Measurements from ENCODE around the gene TMEM9B.
A peak's percentile ranks its signal among the peaks of the same experiment; 100 is the strongest.

Gene TMEM9B

GRCh38 chr11:8930456-8931175 lies 33.6 kb downstream of the TMEM9B start:
- no peak for DNase-seq

- DNase-seq = no peak
These were observed 35.1 kb downstream of the TMEM9B start for GRCh38 chr11:8928981-8929615.

GRCh38 chr11:8928205-8928604 lies 36.0 kb downstream of the TMEM9B start:
- DNase-seq = no peak

- DNase-seq = no peak
These were observed 37.0 kb downstream of the TMEM9B start for GRCh38 chr11:8927233-8927632.

- DNase-seq = no peak
These were observed 38.0 kb downstream of the TMEM9B start for GRCh38 chr11:8926236-8926635.

- DNase-seq = no peak
These were observed 38.5 kb downstream of the TMEM9B start for GRCh38 chr11:8925711-8926110.

DNA sequence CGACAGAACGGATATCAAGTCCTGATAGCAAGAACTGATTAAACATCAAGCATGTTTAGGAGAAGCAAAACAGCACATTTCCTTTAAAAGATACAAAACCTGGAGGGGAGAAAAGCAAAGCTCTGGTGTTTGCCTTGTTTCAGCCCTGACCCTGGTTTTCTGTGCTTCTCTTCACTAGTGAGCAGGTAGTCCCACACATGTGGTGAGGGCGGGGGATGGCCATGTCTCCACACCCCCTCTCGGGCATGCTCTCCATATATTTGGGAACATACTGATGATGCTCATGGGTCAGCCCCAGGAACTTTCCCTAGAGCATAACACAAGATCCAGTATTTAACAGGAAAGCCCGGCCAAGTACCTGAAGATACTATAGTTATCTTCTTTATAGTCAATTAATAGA lies 41.6 kb downstream of the TMEM9B start:
- DNase-seq = no peak

GRCh38 chr11:8917157-8917825 lies 47.0 kb downstream of the TMEM9B start:
- DNase-seq = no peak

- DNase-seq = no peak
These were observed 49.6 kb downstream of the TMEM9B start for GRCh38 chr11:8914661-8915018.

- DNase-seq = peak in 25 of 51 donors; percentile 4 to 55 (median 19)
These were observed 50.1 kb downstream of the TMEM9B start for GRCh38 chr11:8913961-8914660.

DNA sequence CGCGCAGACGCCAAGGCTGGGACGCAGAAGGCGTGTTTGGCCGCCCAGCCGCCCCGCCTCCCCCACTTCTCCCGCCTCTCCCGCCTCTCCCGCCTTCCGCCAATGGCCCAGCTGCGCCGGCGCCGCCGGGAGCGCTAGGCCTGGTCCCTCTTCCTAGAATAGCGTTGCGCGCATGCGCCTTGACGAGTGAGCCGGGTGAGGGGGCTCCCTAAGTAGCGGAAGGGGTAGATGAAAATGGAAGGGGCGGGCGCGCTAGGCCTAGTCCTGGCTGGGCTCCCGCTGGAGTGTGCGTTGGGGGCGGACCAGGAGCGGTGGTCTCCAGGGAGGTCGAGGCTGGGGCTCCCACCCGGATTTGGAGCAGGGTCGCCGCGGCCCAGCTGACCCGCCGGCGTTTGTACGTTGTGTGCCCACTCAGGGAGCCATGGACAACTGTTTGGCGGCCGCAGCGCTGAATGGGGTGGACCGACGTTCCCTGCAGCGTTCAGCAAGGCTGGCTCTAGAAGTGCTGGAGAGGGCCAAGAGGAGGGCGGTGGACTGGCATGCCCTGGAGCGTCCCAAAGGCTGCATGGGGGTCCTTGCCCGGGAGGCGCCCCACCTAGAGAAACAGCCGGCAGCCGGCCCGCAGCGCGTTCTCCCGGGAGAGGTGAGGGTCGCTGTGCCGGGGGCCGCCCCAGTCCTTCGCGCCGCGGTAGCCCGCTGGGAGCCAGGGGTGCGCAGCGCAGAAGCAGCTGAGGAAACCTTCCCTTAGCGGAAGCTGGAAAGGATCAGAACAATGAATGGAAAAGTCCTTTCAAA lies 53.0 kb downstream of the TMEM9B start, which contains the start of gene AKIP1:
Gene AKIP1, plus strand, starts transcription at position 161 of the 795 bp plus-strand sequence. Its CDS starts 261 bp downstream, at position 422.
- DNase-seq = peak; percentile 63 to 98 (median 93)

GRCh38 chr11:8910649-8911026 lies 53.6 kb downstream of the TMEM9B start:
- DNase-seq = no peak

- no peak for DNase-seq
These were observed 56.1 kb downstream of the TMEM9B start for GRCh38 chr11:8908099-8908498.

DNA sequence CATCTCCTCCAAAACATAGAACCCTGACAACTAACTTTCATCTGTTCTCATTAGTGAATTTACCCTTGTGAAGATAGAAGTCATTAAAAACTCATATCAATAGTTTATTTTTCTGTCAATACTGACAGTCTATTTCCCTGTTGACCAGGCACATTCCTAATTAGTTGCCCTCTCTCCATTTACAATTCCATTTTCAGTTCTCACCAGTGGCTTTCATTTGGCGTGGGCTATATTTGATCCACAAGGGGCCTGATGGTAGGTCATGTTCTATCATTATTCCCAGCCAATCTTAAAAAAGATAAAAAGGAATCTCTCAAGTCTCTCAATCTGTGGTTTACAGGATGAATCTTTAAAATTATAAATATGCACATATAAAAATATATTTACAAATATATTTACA lies 57.1 kb downstream of the TMEM9B start:
- DNase-seq = no peak

DNA sequence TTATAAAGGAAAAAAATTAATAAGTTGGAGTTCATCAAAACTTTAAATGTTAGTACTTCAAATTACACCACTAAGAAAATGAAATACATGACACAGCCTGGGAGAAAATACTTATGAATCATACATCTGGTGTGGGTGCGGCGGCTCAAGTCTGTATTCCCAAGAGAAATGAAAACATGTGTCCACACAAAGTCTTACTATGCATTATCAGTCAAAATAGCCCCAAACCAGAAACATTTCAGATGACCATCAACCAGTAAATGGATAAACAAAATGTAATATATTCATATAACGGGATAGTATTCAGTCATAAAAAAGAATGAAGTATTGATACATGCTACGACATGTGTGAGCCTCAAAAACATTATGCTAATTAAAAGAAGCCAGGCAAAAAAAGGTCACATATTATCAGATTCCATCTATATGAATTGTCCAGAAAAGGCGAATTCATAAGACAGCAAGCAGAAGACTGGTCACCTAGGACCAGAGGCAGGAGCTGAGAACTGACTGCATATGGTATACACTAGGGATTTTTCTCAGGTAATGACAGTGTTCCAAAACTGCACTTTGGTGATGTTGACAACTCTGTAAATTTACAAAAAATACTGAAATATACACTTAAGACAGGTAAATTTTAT lies 58.6 kb downstream of the TMEM9B start:
- no peak for DNase-seq

GRCh38 chr11:8899119-8899753 lies 65.0 kb downstream of the TMEM9B start:
- DNase-seq = no peak

All from hypothalamus (tissue), 51 donors.